Mesodermal cell (in vitro differentiated cells): ENCODE data around the gene CACNA2D1.
"Not testable (repeated sequence)": the region's sequence is repeated elsewhere in the genome, so short reads cannot be mapped to it uniquely, and the experiment has no call there.

ENCODE experiments used
- H3K27ac ChIP-seq: 2 replicates; pipeline ENCODE4 v1.7.0; 2013; ENCODE audit warnings: mild to moderate bottlenecking, low read depth, low read length, moderate library complexity; ENCODE audit not compliant: severe bottlenecking
- H3K36me3 ChIP-seq: 2 replicates; pipeline ENCODE4 v1.7.1; 2013; ENCODE audit warnings: mild to moderate bottlenecking, low read length, moderate library complexity; ENCODE audit not compliant: control insufficient read depth, insufficient read depth
- H3K4me1 ChIP-seq: one replicate; pipeline ENCODE4 v1.7.1; 2013; ENCODE audit warnings: mild to moderate bottlenecking, low read length; ENCODE audit not compliant: insufficient read depth, control insufficient read depth, poor library complexity, severe bottlenecking
- H3K4me3 ChIP-seq: 2 replicates; pipeline ENCODE4 v1.7.0; 2013; ENCODE audit warnings: low read length, control low read depth, mild to moderate bottlenecking; ENCODE audit not compliant: insufficient read depth, poor library complexity, severe bottlenecking; ENCODE audit errors: extremely low read depth
- H3K9me3 ChIP-seq: 2 replicates; pipeline ENCODE4 v1.7.1; 2013; ENCODE audit warnings: mild to moderate bottlenecking, low read length, moderate library complexity; ENCODE audit not compliant: control insufficient read depth
- WGBS, 2 experiments: methylation state at CpG; one replicate each; pipeline ENCODE4 v1.1.5; 2013; ENCODE audit warnings: missing lambda C conversion rate in 2 of 2; ENCODE audit not compliant: insufficient coverage in 2 of 2; 5-methylcytosine and 5-hydroxymethylcytosine counted together

The CACNA2D1 gene

GRCh38 chr7:82032901-82033300 lies 410.7 kb downstream of the CACNA2D1 start:
- no peaks in the 10 kb centered on the region for H3K4me1 ChIP-seq
- no peaks in the 10 kb centered on the region for H3K9me3 ChIP-seq
- WGBS, 2 experiments: 80% methylated on average over 1 of the region's 3 CpGs; no CpG with 5 or more reads in 1 of the 2 experiments

GRCh38 chr7:82029236-82029913 lies 414.2 kb downstream of the CACNA2D1 start:
- Histone ChIP-seq H3K4me3 (no peak overlapping the region), H3K4me1 (no peaks in the 10 kb centered on the region), H3K27ac (no peak overlapping the region), H3K36me3 (no peaks in the 10 kb centered on the region), H3K9me3 (no peaks in the 10 kb centered on the region)
- 100% methylated on average over 1 of the region's 1 CpG; no CpG with 5 or more reads in 1 of the 2 experiments for WGBS, 2 experiments

More at GRCh38 chr7:82032901-82033300, 410.7 kb downstream of the CACNA2D1 start:
- H3K4me3 ChIP-seq: no peak overlapping the region
- H3K27ac ChIP-seq: no peak overlapping the region
- no peaks in the 10 kb centered on the region for H3K36me3 ChIP-seq

- 100% methylated on average over 1 of the region's 1 CpG; no CpG with 5 or more reads in 1 of the 2 experiments for WGBS, 2 experiments
- no peaks in the 10 kb centered on the region for H3K36me3 ChIP-seq
- H3K4me1 ChIP-seq: no peaks in the 10 kb centered on the region
- no peak overlapping the region for H3K4me3 ChIP-seq
- H3K27ac ChIP-seq: no peak overlapping the region
- no peaks in the 10 kb centered on the region for H3K9me3 ChIP-seq
Observed at GRCh38 chr7:82028097-82028496, 415.5 kb downstream of the CACNA2D1 start.

GRCh38 chr7:82021713-82022112 lies 421.9 kb downstream of the CACNA2D1 start:
- Histone ChIP-seq H3K36me3 (no peaks in the 10 kb centered on the region), H3K9me3 (no peaks in the 10 kb centered on the region), H3K4me1 (no peaks in the 10 kb centered on the region), H3K27ac (no peak overlapping the region), H3K4me3 (no peak overlapping the region)

GRCh38 chr7:82021036-82021435 lies 422.5 kb downstream of the CACNA2D1 start:
- no peak overlapping the region for H3K27ac ChIP-seq
- H3K4me1 ChIP-seq: no peaks in the 10 kb centered on the region

GRCh38 chr7:82019551-82020475 lies 423.8 kb downstream of the CACNA2D1 start:
- WGBS, 2 experiments: 81 to 86% methylated on average over 1 to 2 of the region's 3 CpGs
- no peaks in the 10 kb centered on the region for H3K9me3 ChIP-seq
- H3K4me3 ChIP-seq: no peak overlapping the region
- no peaks in the 10 kb centered on the region for H3K36me3 ChIP-seq
- no peaks in the 10 kb centered on the region for H3K4me1 ChIP-seq
- no peak overlapping the region for H3K27ac ChIP-seq

More at GRCh38 chr7:82021036-82021435, 422.5 kb downstream of the CACNA2D1 start:
- H3K9me3 ChIP-seq: no peaks in the 10 kb centered on the region
- H3K36me3 ChIP-seq: no peaks in the 10 kb centered on the region
- 100% methylated on average over 1 of the region's 2 CpGs; no CpG with 5 or more reads in 1 of the 2 experiments for WGBS, 2 experiments
- H3K4me3 ChIP-seq: no peak overlapping the region

GRCh38 chr7:82018226-82018625 lies 425.4 kb downstream of the CACNA2D1 start:
- no peak overlapping the region for H3K4me3 ChIP-seq
- H3K36me3 ChIP-seq: no peaks in the 10 kb centered on the region
- no peak overlapping the region for H3K27ac ChIP-seq
- H3K9me3 ChIP-seq: no peaks in the 10 kb centered on the region
- H3K4me1 ChIP-seq: no peaks in the 10 kb centered on the region

GRCh38 chr7:82017334-82017943 lies 426.1 kb downstream of the CACNA2D1 start:
- Histone ChIP-seq H3K27ac (no peak overlapping the region), H3K9me3 (no peaks in the 10 kb centered on the region), H3K36me3 (no peaks in the 10 kb centered on the region), H3K4me1 (no peaks in the 10 kb centered on the region), H3K4me3 (no peak overlapping the region)
- no CpG with 5 or more reads among the region's 1 CpG for whole genome bisulfite sequencing, 2 experiments

- 80% methylated on average over 1 of the region's 2 CpGs; no CpG with 5 or more reads in 1 of the 2 experiments for WGBS, 2 experiments
- H3K9me3 ChIP-seq: no peaks in the 10 kb centered on the region
- H3K4me1 ChIP-seq: no peaks in the 10 kb centered on the region
- H3K4me3 ChIP-seq: no peak overlapping the region
- peaks cover 4% of the 10 kb centered on the region for H3K36me3 ChIP-seq
- H3K27ac ChIP-seq: no peak overlapping the region
Observed at GRCh38 chr7:82015751-82016150, 427.8 kb downstream of the CACNA2D1 start.

- H3K4me1 ChIP-seq, H3K9me3 ChIP-seq, H3K36me3 ChIP-seq, H3K4me3 ChIP-seq, H3K27ac ChIP-seq: not testable (repeated sequence)
- 89 to 95% methylated on average over 7 to 9 of the region's 9 CpGs for WGBS, 2 experiments
Observed at GRCh38 chr7:82014574-82014973, 429.0 kb downstream of the CACNA2D1 start.
